GM18507 (cell line): ENCODE results near the gene GGCT.
"Not testable (repeated sequence)": the region's sequence is repeated elsewhere in the genome, so short reads cannot be mapped to it uniquely, and the experiment has no call there.

ENCODE experiments used
- DNase-seq: peaks from one replicate; pipeline ENCODE4 v3.0.0; 2011; ENCODE audit warnings: low read depth; ENCODE audit not compliant: insufficient read length; ENCODE audit errors: extremely low spot score
- FAIRE-seq: peaks from 2 replicates; lab custom pipeline; 2011; peaks lifted over from hg19 to GRCh38; lab: Jason Lieb, UNC

GGCT gene, protein sequence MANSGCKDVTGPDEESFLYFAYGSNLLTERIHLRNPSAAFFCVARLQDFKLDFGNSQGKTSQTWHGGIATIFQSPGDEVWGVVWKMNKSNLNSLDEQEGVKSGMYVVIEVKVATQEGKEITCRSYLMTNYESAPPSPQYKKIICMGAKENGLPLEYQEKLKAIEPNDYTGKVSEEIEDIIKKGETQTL

GRCh38 chr7:30504301-30505173, at the start of gene GGCT:
GGCT (minus strand) TSS chr7:30504829; CDS start chr7:30504709, 120 bp downstream.
- DNase-seq (peak; percentile 90), FAIRE-seq (peak; percentile 98)

DNA sequence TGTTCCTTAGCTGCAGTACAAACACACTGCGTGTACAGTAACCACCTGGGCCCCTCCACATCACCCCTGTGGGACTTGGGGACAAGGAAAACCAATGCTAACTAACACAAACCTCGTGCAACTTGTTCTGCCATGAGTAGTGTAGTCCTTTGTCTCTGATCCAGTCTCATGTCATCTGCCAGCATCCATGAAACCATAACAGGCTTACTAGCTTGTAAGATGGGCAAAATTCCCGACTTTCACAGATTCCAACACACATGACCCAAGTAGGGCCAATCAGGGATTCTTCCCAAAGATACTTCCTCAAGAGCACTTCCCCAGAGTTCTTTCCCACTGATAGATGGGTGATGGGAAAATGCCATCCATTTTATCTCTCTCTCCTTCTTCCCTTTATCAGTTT, 48.9 kb upstream of the GGCT start:
- DNase-seq = no peak
- FAIRE-seq = no peak

GRCh38 chr7:30553141-30553540, 48.5 kb upstream of the GGCT start:
- DNase-seq (no peak), FAIRE-seq (no peak)

- FAIRE-seq (no peak), DNase-seq (no peak)
Measured at GRCh38 chr7:30552330-30552729, 47.7 kb upstream of the GGCT start.

DNA sequence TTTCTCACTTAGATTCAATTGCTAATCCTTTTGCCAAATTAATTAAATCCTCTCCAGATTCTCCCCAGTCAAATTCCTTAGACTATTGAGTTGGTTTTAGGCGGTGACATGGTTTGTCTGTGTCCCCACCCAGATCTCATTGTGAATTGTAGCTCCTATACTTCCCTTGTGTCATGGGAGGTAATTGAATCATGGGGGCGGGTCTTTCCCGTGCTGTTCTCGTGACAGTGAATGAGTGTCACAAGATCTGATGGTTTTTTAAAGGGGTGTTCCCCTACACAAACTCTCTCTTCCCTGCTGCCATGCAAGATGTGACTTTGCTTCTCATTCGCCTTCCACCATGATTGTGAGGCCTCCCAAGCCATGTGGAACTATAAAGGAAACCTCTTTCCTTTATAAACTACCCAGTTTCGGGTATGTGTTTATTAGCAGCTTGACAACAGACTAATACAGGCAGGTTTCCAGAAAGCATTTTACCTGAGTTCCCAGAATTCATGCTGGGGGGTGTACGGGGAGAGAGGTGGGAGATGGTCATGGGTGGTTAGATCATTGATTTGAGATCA, 45.4 kb upstream of the GGCT start:
- no peak for FAIRE-seq
- DNase-seq = no peak

- peak; percentile 84 for FAIRE-seq
- peak; percentile 22 for DNase-seq
Measured at GRCh38 chr7:30548845-30549244, 44.2 kb upstream of the GGCT start.

- no peak for DNase-seq
- FAIRE-seq = no peak
Measured at GRCh38 chr7:30546596-30546995, 42.0 kb upstream of the GGCT start.

- no peak for DNase-seq
- no peak for FAIRE-seq
Measured at GRCh38 chr7:30545791-30546555, 41.3 kb upstream of the GGCT start.

- FAIRE-seq (no peak), DNase-seq (no peak)
Measured at GRCh38 chr7:30543813-30544525, 39.3 kb upstream of the GGCT start.

DNA sequence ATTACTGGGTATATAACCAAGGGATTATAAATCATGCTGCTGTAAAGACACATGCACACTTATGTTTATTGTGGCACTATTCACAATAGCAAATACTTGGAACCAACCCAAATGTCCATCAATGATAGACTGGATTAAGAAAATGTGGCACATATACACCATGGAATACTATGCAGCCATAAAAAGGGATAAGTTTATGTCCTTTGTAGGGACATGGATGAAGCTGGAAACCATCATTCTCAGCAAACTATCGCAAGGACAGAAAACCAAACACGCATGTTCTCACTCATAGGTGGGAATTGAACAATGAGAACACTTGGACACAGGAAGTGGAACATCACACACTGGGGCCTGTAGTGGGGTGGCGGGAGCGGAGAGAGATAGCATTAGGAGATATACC, 38.5 kb upstream of the GGCT start:
- not testable (repeated sequence) for DNase-seq, FAIRE-seq

GRCh38 chr7:30533886-30534285, 29.3 kb upstream of the GGCT start:
- FAIRE-seq (no peak), DNase-seq (no peak)

GRCh38 chr7:30531286-30531685, 26.7 kb upstream of the GGCT start:
- FAIRE-seq (no peak), DNase-seq (no peak)

DNA sequence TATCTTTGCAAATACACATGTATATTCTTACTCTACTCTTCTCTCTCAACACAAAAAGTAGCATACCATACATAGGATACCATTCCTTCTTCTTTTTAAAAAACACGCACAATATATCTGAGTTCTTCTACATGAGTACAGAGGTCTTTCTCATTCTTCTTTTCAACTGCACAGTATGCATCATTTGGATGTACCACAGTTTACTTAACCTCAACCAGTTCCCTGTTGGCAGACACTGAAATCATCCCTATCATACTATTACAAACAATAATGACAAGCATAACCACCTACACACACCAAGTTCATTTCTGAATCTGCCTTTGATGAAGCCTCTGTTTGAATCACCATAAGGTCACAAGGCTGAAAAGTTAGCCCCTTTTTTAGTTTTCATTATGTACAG, 25.7 kb upstream of the GGCT start:
- no peak for FAIRE-seq
- DNase-seq = no peak

GRCh38 chr7:30528779-30529178, 24.1 kb upstream of the GGCT start:
- FAIRE-seq = no peak
- DNase-seq = no peak

DNA sequence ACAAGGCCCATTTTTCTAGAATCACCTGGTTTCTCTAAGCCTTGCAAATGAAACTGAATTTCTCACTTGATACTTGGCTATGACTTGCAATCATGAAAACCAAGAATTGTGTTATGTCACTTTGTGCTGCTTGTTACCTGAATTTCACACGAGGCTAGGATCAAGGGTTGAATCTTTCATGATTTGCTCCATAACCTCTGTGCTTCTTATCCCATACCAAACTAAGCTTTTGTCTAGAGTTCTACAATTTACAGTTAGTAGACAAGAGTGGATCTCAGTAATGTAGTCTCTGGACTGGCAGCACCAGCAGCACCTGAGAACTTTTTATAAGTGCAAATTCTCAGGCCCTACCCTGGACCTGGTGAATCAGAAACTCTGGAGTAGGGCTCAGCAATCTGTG, 22.7 kb upstream of the GGCT start:
- FAIRE-seq, DNase-seq: not testable (repeated sequence)

GRCh38 chr7:30526163-30526562, 21.5 kb upstream of the GGCT start:
- no peak for FAIRE-seq
- no peak for DNase-seq

- no peak for FAIRE-seq
- no peak for DNase-seq
Measured at GRCh38 chr7:30525429-30525828, 20.8 kb upstream of the GGCT start.

GRCh38 chr7:30524545-30524944, 19.9 kb upstream of the GGCT start:
- DNase-seq (no peak), FAIRE-seq (no peak)

DNA sequence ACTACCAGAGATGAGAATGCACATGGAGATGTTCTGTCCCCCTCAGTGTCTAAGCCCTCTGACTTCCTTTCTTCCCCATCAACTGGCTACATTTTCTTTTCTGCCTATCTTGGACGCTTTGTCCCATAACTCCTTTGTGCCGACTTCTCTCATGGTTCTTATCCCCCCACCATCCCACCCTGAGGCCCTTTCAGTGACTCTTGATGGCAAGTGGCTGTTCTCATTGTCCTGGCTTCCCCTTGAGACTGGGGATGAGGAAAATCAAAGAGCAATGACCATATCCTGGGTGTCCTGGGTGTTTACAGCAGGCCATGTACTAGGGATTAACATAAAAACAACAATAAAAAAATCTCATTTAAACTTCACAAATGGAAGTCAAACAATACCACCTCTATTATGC, 18.8 kb upstream of the GGCT start:
- FAIRE-seq = no peak

More for the DNA sequence above, 18.8 kb upstream of the GGCT start:
- no peak for DNase-seq
